ENCODE data around the gene PARP16.
"Not testable (repeated sequence)": the region's sequence is repeated elsewhere in the genome, so short reads cannot be mapped to it uniquely, and the experiment has no call there.

PARP16 gene

DNA sequence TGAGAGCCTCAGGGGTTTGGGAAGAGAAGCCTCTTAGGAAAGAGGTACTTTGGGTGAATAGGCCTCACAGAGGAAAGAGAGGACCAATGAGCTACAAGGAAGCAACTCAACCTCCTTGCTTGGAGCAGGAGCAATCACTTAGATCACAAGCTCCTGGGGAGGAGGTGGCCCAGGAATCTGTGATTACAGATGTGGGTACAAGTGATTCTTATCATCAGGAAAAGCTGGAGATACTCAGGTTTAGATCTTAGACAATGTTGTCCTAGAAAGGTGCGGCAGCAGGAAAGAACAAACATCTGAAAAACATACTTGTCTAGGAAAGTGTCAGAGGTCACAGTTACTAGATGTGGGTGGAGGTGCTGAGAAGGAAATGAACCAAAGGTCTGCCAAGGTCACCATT is 8.2 kb downstream of the PARP16 start:
- in situ Hi-C loops (cut with HindIII; ENCODE audit: low sequenced_read_pairs): no loop called here

DNA sequence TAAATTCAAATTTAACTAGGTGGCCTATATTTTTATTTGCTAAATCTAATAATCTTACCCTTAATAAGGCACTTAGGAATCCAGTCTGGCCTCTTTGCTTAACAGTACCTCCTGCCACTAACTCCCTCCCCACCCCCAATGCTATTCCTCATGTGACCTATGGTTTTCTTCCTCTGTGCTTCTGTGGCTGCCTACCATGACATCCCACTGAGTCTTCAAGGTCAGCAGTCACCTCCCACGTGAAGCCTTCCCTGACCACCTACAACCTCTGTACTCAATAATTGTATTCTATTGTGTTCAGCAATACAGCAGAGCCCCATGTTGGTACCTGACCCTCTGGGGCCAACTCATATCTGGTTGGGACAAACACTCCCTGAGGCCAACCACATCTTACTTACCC is 9.7 kb downstream of the PARP16 start:
- in situ Hi-C loops (cut with HindIII; ENCODE audit: low sequenced_read_pairs): no loop called here

DNA sequence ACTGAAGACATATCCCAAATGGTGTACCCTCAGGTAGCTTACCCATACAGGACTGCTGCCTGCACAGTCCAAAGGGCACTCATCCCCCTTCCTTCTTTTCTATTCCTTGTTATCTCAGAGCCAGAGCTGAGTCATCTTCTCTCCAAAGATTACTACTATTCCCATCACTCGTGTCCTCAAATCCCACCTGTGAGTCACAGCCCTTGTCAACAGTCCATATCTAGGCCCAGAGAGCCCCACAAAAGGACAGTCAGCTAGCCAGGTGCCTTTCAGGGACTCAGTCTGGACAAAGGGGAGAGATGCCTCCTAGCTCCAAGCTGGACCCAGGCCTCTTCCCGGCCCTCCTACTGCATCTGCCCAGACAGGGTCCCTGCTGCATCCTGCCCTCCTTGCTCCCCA is 11.0 kb downstream of the PARP16 start:
- in situ Hi-C loops (cut with HindIII; ENCODE audit: low sequenced_read_pairs): no loop called here

DNA sequence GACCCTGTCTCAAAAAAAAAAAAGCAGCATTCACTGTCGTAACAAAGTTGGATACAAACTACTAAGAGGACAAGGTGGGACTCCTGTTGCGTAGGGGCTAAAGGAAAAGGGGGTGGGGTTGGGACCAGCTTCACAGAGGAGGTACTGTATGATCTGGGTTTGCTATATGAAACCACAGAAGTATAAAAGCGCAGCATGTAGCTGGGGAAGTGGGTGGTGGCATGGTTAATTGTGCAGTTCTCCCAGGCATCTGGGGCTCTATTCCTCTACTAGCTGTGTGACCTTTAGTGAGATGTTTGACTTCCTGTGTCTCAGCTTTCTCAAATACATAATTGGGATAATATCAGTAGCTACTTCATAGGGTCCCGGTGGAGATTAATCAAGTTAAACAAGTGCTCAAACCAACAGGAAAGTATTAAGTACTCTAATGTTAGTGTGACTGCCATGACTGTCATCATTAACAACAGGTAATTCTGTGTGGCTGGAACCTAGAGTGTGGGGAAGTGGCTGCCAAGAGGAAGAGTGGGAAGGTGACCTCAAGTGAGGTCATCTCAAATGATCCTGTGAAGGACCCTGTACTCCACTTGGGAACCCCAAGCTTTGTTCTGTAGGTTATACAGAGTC is 11.5 kb downstream of the PARP16 start:
- in situ Hi-C loops (cut with HindIII; ENCODE audit: low sequenced_read_pairs): no loop called here

DNA sequence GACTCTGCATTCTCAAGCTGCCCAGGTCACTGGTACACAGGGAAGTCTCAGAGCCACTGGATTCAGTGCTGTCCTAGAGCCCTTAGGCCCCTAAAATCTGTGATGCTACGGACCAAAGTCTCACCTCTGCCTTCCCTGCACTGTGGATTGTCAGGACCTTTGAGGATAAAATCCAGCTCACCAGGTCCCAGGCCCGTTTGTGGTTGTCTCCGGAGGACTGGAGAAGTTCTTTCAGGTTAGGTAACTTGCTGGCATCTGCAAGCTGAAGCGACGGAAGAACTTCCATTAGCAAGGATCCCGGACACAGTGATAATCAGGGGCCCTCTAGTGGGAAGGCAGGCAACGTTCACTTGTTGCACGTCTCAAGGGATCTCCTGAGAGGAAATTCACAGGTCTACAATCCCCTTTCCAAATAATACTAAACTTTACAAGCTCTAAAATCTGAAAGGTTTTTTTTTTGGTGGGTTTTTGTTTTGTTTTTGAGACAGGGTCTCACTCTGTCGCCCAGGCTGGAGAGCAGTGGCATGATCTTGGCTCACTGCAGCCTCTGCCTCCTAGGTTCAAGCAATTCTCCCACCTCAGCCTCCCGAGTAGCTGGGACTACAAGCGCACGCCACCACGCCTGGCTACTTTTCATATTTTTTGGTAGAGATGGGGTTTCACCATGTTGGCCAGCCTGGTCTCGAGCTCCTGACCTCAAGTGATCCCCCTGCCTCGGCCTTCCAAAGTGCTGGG is 15.7 kb downstream of the PARP16 start:
- in situ Hi-C loops (cut with HindIII; ENCODE audit: low sequenced_read_pairs): not testable (repeated sequence)

DNA sequence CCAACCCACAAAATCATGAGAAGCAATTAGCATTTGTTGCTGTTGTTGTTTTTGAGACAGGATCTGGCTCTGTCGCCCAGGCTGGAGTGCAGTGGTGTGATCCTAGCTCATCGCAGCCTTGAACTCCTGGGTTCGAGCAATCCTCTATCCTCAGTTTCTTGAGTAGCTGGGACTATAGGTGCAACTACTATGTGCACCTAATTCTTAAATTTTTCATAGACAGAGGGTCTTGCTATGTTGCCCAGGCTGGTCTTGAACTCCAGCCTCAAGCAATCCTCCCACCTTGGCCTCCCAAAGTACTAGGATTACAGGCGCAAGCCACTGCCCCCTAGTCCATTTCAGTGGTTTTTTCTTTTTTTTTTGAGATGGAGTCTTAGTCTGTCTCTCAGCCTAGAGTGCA is 18.3 kb downstream of the PARP16 start:
- in situ Hi-C loops (cut with HindIII; ENCODE audit: low sequenced_read_pairs): no loop called here

DNA sequence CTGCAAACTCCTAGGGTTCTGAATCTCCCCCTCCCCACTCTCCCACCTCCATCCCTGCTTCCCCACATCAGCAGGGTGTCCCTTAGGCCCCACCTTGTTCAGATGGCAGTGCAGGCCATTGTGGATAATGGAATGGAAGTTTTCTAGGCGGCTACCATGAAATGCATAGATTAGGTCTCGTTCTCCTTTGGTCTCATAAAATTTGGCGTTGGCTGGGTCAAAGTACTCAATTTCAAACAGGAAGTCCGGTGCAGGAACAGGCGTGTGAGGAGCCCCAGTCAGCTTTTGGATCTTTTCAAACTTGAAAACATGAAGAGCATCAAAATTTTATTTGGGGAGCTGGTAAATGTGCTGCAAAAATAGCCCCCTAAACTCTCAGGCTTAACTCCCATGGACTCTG is 20.2 kb downstream of the PARP16 start:
- in situ Hi-C loops (cut with HindIII; ENCODE audit: low sequenced_read_pairs): no loop called here

DNA sequence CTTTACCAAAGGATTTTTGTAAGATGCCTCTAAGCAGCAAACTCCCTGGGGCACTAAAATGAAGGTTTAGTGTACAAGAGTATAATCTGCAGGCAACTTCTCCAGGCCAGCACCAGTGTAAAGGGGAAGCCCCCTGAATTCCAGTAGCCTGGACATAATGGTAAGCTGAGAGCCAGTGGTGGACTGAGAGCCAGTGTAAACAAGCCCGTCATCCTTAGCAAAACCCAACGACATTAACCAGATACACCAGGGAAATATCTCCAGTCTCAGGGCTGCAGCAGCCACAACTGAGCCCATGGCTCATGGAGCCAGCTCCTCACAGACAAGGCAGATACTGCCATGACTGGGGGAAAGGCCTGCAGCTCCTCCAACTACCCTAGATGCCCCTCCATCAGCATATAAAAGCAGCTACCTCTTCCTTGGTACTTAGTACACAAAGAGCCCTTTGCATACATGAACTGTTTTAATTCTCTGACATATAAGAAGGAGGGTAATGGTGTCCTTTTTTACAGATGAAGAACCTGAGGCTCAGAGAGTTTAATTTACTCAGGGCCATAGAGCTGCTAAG is 21.7 kb downstream of the PARP16 start:
- in situ Hi-C loops (cut with HindIII; ENCODE audit: low sequenced_read_pairs): loop anchor here (5.0 kb wide), 1 partner anchor 58 kb away; no protein-coding TSS in a partner anchor

DNA sequence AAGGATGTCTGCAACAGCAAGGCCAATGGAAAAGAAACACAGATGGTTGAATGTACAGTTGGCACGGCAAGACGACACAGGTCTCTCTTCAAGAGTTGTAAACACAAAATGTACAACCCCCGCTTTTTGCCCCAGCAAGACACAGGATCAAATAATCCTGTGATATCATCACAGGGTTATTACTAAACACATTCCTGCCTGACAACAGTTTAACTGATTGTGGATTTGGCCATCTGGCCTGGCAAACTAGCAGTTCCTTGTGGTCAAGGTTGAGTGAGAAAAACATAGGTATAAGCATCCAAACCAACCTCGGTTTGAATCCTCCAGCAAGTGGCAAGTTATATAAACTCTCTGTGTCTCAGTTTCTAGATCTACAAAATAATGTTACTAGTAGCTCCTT is 23.4 kb downstream of the PARP16 start:
- in situ Hi-C loops (cut with HindIII; ENCODE audit: low sequenced_read_pairs): loop anchor here (5.0 kb wide), 1 partner anchor 56 kb away; no protein-coding TSS in a partner anchor

DNA sequence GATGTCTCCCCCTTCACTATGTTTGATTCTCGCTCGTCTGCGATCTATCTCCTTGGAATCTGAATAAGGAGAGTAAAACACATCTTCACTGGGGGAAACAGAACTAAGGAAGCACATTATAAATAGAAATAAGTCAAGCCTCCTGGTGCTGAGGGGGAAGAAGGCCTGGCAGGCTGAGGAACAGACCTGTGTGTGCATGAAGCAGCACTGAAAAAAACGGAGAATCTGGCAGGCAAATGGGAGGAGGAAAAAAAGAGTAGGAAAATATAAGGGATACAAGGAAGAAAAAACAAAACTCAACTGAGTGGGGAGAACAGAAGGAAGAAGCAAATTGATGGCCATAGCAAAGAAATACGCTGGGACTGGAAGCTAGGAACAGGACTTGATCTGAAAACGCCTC is 25.7 kb downstream of the PARP16 start:
- in situ Hi-C loops (cut with HindIII; ENCODE audit: low sequenced_read_pairs): loop anchor here (5.0 kb wide), 1 partner anchor 54 kb away; no protein-coding TSS in a partner anchor

DNA sequence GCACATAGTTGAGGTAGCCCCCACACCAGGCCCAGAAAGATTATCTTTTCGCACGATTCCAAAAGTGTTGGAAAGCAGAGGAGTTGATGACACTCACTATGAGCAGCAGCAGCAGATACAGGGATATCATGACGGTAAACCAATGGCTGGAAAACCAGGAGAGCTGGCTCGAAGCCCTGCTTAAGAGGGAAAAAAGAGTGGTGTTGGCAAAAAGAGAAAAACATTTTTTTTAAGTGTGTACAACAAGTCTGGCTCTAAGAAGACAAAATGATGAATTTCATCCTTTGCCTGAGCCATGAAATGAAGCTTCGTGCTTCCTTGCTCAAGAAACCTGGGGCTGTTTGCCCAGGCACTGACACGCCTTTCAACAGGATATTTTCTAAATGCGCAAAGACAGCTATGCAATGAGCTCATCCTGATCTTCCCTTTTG is 27.3 kb downstream of the PARP16 start:
- in situ Hi-C loops (cut with HindIII; ENCODE audit: low sequenced_read_pairs): no loop called here

DNA sequence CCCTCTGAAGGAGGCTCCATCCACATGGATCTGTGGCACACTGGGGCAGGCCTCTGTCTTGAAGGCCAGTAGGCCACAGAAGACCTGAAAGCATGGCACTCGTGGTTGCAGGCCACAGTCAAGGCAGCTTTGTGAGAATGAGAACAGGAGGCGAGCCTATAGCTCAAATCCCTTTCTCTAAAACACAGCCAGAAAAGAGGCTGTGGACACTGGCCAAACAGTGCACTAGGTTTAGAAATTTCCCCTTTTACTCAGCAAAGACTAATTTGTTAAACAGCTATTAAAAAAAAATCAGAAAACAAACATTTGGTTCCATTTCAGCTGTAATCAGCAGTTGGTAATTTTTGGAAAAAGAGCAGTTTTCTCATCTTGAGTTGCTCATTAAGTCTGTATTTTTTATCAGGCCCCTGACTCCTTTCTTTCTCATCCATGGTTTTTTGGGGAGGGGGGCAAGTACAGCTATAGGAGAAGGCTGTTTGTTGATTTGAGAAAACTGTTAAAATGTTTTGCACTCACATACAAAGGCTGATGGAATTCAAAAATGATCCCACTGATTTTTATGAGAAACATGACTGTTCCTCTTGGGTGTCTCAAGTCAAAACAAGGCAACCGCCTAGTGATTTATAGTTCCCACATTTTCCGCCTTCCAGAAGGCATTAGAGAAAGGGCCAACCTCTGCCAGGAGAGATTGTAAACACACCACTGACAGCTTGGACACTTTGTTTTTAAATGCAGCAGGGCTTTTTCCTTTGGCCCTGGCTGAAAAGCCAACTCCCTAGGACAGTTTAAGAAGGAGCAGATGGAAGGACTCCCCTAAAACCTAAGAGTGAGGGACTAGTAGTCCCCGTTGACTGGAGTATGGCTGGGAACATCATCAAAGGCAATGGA is 28.1 kb downstream of the PARP16 start:
- in situ Hi-C loops (cut with HindIII; ENCODE audit: low sequenced_read_pairs): no loop called here

DNA sequence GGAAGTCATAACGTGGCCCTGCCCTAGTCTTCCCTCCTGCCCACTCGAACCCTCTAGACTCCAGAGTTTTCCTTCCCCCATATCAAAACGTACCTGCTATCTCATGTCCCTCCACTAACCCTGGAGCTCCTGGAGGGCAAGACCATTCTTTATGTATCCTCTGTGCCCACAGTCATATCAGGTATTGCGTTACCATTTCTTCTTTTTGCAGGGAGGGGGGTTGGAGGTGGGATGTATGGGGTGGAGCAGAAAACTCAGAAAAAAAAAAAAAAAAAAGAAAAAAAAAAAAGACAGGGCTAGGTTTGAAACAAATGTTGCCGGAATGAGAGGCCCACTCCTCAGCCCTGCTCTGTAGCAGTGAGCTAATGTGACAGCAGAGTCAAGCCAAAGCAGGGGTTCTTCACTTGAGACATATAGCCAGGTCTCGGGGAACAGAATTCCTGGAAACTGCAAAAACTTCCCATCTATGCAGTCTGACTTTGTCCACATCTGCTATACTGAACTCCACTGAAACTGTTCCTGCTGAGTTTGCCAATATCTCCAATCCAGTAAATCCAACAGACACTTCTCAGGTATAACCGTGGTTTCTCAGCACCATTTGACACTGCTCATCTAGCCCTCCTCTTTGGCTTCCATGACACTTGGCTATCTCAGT is 31.1 kb downstream of the PARP16 start:
- in situ Hi-C loops (cut with HindIII; ENCODE audit: low sequenced_read_pairs): no loop called here

DNA sequence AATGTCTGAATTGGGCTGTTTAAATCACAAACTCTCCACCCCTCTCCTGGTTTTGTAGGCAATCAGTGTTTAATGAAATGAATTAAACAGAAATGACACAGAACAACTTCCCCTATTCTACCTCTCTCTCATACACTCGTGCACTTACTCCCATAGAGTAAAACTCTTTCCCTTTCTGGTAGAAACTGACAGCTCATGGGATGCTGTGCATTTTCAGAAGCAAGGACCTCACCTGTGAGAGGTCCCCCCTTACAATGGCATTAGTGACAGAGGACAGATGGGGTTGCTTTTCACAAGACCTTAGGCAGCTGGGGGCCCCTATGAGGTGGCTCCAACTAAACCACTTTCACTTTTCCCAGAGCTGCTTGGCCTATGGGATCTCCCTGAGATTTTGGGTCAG is 31.9 kb downstream of the PARP16 start:
- in situ Hi-C loops (cut with HindIII; ENCODE audit: low sequenced_read_pairs): no loop called here

DNA sequence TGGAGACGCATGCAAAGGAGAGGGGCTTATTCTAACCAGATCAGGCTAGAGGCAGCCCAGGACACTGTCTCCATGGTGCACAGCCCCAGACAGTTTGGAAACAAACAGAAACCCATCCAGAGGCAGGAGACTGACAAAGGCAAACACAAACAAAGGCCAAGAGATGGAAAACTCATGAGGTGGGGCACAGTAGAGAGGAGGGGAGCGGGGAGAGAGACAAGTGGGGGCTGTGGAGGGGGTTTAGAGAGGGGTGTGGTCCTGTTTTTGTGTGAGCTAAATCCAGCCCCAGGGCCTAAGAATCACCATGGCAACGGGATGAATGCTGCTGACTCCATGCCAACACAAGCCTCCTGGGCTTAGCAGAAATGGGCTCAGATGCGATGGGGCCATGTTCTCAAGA is 32.3 kb downstream of the PARP16 start:
- in situ Hi-C loops (cut with HindIII; ENCODE audit: low sequenced_read_pairs): no loop called here

DNA sequence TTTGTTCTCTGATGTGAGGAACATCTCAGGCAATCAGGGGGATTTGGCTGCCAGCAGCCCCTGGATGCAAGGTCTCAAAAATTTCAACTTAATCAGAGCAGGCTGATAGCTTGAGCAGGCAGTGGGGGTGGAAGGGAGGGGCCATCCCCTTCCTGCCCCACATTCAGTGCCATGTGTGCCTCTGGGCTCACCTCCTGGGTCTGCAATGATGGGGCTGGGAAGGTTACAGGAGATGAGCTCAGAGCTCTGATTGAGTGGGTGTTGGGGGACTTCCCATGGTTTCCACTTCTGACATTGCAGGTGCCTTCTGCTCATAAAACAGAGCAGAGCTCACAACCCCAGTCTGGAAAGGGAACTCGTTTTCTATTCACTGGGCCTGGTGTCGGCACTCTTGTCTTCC is 37.0 kb downstream of the PARP16 start:
- in situ Hi-C loops (cut with HindIII; ENCODE audit: low sequenced_read_pairs): no loop called here

DNA sequence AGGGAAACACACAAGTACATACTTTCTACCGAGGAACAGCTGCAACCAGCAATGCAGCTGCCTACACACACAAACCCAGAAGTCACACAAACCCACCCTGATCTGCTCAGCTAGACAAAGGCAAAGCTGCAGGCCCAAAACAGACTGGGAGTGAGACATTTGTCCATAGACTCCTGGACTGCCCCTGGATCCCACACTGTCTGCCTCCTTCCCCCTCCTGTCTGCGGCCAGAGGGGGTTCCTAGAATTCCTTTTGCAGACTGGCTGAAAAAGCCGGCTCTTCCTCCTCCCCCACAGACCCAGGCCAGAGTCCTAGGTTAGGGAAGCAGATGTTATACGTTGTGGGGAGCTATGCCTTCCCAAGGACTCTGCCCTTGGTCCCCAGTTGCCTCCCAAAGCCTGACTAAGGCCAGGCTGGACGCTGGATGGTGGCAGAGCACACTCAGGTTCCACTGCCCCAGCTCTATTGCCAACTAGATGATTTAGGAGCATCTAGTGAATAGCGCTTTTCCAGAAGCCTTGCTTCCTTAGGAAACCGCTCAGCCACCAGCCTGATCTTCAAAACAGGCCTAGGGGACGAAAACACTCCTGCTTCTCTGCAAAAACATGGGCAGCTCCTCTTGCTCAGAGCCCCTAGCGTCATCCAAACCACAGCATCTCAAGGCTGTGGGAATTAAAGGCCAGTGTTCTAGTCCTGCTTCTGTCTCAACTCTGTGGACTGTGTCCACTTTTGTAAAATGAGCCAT is 38.0 kb downstream of the PARP16 start:
- in situ Hi-C loops (cut with HindIII; ENCODE audit: low sequenced_read_pairs): no loop called here

DNA sequence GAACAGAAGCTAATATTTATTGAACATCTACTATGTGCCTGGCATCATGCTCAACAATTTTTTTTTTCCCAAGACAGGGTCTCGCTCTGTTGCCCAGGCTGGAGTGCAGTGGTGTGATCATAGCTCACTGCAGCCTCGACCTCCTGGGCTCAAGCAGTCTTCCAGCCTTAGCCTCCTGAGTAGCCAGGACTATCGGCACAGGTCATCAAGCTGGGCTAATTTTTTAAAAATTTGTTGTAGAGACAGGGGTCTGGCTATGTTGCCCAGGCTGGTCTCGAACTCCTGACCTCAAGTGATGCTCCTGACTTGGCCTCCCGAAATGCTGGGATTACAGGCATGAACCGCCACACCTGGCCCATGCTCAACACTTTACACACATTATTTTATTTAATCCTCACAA is 39.7 kb downstream of the PARP16 start:
- in situ Hi-C loops (cut with HindIII; ENCODE audit: low sequenced_read_pairs): no loop called here

DNA sequence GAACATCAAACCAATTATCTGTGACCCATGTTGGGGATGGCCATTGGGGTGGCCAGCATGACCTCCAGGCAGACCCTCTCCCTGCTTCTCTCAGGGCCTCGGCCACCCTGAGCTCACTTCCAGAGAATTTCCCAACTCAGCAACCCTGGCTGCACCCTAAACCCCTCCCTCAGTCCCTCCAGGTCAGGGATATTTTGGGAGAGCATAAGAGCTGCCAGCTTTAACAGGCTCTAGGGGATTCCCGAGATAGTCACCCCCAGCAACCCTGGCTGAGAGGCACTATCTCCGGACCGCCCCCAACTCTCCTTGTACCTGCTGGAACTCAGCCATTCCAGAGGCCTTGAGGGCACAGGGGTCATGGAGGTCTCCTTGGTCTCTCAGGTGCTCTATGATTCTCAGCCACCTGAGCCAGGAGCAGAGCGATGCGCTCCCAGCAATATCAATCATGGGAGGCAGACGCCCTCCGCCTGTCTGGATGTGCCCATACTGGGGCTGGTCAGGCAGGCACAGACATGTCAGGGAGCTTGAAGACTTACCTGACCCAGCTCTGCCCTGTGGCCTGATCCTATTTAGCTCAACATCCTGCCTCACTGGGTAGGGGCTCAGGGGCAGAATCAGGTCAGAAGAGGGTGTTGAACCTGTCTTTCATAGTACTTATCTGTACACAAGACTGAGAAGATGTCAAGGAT is 40.5 kb downstream of the PARP16 start:
- in situ Hi-C loops (cut with HindIII; ENCODE audit: low sequenced_read_pairs): no loop called here
